GM19395 (cell line): ENCODE results near the gene SLC15A3.

Source experiments
- ATAC-seq: cut with Tn5 transposase; IDR thresholded peaks from one replicate; pipeline ENCODE4 v1.9.1; 2021; ENCODE audit warnings: mild to moderate bottlenecking, moderate library complexity; ENCODE audit not compliant: unreplicated experiment

SLC15A3 gene

DNA sequence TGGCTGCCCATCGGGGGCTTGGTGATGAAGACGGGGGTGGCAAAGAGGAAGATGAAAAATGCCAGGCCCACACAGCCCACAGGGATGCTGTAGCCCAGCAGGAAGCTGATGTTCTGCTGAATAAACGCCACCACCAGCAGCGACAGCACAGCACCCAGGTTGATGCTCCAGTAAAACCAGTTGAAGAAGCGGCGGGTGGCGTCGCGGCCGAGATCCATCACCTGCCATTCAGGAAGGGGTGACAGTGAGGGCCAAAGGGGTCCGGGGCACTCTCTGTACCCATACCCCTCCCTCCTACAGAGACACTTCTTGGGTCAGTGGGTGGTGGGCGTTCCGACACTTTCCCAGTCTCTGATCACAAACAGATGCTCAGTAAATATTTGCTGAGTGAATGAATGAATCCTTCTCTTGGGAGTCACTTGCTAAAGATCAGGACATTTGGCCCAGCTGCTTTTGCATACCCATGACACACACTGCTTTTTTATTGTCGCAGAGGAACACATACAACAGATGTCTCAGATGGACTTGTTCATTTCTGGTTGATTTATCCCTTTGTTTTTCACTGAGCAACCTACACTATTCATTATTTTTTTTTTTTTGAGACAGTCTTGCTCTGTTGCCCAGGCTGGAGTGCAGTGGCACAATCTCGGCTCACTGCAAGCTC lies 5.2 kb downstream of the SLC15A3 start:
- ATAC-seq: no peak

GRCh38 chr11:60945295-60945667 lies 6.7 kb downstream of the SLC15A3 start:
- no peak for ATAC-seq

- ATAC-seq: no peak
Measured at GRCh38 chr11:60944490-60945294, 7.3 kb downstream of the SLC15A3 start.

DNA sequence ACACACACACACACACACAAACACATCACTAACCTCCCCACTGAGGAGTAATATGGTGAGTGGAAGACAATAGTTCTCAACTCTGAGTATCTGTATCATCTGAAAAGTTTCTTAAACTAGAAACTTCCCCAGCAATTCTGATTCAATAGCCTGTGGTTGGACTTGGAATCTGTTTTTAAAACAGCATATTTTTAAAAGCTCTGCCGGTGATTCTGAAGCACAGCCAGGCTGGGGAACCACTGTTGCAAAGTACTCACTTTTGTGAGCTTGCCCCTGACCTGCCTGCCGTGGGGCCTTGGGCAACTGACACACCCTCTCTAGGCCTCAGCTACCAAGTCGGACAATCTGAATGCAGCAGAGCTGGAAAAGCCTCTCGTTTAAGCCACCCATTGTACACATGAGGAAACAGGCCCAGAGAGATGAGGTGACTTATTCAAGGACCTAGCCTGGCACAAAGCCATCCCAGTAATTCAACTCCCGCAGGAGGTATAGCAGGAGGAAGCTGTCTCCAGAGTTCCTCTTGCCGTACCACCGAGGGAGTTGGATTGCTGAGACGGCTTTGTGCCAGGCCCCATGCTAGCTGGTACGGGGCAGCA lies 8.9 kb downstream of the SLC15A3 start:
- no peak for ATAC-seq

- ATAC-seq: no peak
Measured at GRCh38 chr11:60942219-60942618, 9.8 kb downstream of the SLC15A3 start.

GRCh38 chr11:60941371-60942119 lies 10.4 kb downstream of the SLC15A3 start:
- no peak for ATAC-seq

- ATAC-seq: no peak
Measured at GRCh38 chr11:60939855-60940254, 12.1 kb downstream of the SLC15A3 start.

- no peak for ATAC-seq
Measured at GRCh38 chr11:60939301-60939700, 12.7 kb downstream of the SLC15A3 start.

DNA sequence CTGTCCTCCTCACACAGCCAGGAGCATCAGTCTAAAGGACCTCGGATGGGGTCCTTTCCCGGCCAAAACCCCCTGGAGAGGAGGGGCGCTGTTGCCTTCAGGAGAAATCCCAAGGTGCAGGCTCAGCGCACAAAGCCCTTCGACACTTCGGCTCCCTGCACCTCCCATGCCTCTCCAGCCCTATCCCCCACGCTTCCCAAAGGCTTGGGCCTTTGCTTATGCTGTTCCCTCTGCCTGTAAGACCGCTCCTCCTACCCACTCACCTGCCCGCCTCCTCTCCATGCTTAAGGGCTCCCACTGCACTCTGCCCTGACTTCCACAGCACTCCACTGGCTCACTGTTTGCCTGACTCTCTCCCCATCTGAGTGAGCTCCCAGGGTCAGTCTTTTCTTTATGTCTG lies 13.5 kb downstream of the SLC15A3 start:
- no peak for ATAC-seq

DNA sequence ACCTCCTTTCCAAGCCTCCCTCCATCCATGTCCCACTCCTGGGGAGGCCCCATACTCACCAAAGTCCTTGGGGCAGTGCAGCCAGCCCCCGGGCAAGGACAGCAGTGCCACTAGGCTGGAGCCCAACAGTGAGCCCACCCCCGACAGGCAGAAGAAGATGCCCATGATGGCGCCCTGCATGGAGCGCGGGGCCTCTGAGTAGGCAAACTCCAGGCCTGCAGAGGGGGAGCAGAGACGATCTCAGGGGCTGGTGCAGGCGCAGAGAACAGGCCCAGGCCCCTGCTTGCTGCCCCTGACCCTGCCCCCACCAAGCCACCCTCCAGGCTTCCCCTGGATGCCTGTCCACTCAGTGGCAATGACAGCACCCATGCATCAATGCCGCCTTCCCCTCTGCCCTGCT lies 14.2 kb downstream of the SLC15A3 start:
- ATAC-seq: no peak

DNA sequence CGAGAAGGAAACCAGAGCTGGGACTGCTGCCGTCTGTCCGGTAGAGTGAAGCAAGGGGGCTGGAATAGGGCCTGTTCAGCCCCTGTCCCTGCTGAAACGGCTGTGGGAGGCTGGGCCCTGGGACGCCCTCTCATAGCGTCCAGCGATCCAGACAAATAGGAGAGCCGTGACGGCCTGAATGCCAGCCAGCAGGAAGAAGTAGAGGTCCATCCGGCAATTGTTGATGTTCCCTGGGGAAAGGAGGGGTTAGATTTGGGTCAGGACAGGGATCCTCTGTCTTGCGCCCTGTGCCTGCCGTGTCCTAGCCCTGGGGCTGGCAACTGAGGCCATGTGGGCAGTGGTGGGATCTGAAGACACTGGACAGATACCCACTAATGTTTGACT lies 14.8 kb downstream of the SLC15A3 start:
- no peak for ATAC-seq

- no peak for ATAC-seq
Measured at GRCh38 chr11:60936467-60937143, 15.4 kb downstream of the SLC15A3 start.

DNA sequence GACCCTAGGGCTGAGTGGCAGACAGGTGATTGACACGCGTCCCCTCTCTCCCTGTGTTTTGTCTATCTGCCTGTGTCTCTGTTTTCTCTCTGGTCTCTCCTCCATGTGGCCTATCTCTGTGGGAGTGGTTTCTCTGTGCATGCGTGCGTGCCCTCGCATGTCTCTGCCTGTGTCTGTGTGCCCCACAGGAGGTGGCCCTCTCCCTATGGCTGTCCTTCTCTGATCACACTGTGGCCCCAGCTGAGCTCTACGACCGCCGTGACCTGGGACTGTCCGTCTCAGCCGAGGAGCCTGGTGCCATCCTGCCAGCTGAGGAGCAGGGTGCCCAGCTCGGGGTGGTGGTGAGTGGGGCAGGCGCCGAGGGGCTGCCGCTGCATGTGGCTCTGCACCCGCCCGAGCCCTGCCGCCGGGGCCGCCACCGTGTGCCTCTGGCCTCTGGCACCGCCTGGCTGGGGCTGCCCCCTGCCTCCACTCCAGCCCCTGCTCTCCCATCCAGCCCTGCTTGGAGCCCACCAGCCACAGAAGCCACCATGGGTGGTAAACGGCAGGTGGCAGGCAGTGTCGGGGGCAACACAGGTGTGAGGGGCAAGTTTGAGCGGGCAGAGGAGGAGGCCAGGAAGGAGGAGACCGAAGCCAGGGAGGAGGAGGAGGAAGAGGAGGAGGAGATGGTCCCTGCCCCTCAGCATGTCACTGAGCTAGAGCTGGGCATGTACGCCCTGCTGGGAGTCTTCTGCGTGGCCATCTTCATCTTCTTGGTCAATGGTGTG lies 16.1 kb downstream of the SLC15A3 start:
- ATAC-seq: no peak

GRCh38 chr11:60934790-60935605 lies 17.0 kb downstream of the SLC15A3 start:
- no peak for ATAC-seq

- ATAC-seq: no peak
Measured at GRCh38 chr11:60934124-60934789, 17.7 kb downstream of the SLC15A3 start.

GRCh38 chr11:60933416-60934123 lies 18.4 kb downstream of the SLC15A3 start:
- ATAC-seq: no peak

- ATAC-seq: no peak
Measured at GRCh38 chr11:60932605-60933356, 19.2 kb downstream of the SLC15A3 start.
